ENCODE measurements around the gene CPLX3.

CPLX3 gene

DNA sequence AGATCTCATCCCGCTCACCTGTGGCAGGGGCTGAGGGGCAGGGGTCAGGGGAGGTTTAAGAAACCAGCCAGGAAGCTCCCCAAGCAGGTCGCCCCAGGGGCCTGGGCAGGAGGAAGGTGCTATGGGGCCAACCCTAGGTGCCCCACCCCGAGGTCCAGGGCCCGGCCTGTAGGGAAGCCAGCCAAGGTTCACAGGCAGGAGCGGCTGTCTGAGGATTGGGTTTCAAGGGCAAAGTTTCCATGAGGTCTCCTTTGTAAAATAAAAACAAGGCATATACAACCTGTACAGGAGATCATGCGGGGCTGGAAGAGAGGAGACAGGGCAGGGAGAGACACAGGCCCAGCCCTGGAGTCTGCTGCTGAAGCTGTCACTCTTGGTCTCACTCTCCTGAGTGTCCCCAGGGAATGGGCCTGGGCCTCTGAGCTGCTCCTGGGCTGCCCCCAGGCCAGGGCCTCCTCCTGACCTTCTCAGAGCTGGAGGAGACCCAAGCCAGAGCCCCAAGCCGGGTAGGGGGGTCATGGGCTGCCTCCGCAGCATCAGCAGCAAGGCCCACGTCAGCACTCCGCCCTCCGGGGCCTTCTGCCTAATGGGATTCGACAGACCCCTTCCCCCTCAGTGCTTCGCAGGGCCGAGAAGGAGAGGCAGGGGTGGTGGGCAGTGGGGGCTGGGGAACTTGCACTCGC is 5.5 kb downstream of the CPLX3 start (continued):
- no peak for TF ChIP-seq PATZ1 (CRISPR knock-in tag; IDR thresholded peaks at IDR 0.05; ENCODE audit: borderline replicate concordance)
- TF ChIP-seq, protein P1, sequence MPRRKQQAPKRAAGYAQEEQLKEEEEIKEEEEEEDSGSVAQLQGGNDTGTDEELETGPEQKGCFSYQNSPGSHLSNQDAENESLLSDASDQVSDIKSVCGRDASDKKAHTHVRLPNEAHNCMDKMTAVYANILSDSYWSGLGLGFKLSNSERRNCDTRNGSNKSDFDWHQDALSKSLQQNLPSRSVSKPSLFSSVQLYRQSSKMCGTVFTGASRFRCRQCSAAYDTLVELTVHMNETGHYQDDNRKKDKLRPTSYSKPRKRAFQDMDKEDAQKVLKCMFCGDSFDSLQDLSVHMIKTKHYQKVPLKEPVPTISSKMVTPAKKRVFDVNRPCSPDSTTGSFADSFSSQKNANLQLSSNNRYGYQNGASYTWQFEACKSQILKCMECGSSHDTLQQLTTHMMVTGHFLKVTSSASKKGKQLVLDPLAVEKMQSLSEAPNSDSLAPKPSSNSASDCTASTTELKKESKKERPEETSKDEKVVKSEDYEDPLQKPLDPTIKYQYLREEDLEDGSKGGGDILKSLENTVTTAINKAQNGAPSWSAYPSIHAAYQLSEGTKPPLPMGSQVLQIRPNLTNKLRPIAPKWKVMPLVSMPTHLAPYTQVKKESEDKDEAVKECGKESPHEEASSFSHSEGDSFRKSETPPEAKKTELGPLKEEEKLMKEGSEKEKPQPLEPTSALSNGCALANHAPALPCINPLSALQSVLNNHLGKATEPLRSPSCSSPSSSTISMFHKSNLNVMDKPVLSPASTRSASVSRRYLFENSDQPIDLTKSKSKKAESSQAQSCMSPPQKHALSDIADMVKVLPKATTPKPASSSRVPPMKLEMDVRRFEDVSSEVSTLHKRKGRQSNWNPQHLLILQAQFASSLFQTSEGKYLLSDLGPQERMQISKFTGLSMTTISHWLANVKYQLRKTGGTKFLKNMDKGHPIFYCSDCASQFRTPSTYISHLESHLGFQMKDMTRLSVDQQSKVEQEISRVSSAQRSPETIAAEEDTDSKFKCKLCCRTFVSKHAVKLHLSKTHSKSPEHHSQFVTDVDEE (CRISPR knock-in tag; IDR thresholded peaks at IDR 0.05): no peak

DNA sequence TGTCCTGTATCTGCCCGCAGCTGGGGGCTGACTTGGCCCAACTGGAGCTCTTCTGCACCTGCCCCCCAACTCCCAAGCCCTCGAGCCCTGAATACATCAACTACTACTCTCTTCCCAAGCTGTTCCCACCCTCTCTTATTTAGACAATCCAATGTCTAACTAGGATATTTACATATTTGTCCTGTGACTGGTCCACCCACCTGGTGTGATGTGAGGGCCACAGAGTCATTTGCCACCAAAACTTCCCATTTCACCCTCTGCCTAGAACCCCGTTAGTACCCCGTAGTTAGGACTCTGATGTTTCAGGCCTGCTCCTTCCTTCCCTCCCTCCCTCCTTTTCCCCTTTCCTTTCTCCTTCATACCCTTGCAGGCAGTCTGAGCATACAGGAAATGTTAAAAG is 6.4 kb downstream of the CPLX3 start:
- TF ChIP-seq ZC3H10 (CRISPR knock-in tag; IDR thresholded peaks at IDR 0.05) (no peak), TCF4 (CRISPR knock-in tag; IDR thresholded peaks at IDR 0.05; ENCODE audit: borderline replicate concordance) (no peak), CSDC2 (CRISPR knock-in tag; IDR thresholded peaks at IDR 0.05) (no peak), ZFP30 (CRISPR knock-in tag; IDR thresholded peaks at IDR 0.05) (no peak)
- TF ChIP-seq, protein P2, sequence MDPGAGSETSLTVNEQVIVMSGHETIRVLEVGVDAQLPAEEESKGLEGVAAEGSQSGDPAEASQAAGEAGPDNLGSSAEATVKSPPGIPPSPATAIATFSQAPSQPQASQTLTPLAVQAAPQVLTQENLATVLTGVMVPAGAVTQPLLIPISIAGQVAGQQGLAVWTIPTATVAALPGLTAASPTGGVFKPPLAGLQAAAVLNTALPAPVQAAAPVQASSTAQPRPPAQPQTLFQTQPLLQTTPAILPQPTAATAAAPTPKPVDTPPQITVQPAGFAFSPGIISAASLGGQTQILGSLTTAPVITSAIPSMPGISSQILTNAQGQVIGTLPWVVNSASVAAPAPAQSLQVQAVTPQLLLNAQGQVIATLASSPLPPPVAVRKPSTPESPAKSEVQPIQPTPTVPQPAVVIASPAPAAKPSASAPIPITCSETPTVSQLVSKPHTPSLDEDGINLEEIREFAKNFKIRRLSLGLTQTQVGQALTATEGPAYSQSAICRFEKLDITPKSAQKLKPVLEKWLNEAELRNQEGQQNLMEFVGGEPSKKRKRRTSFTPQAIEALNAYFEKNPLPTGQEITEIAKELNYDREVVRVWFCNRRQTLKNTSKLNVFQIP (CRISPR knock-in tag; IDR thresholded peaks at IDR 0.05; ENCODE audit: borderline replicate concordance, low read depth): no peak
- ATAC-seq: no peak

- ATAC-seq: no peak
- TF ChIP-seq SNAI2 (CRISPR knock-in tag; IDR thresholded peaks at IDR 0.05): no peak
- no peak for TF ChIP-seq BACH2 (CRISPR knock-in tag; IDR thresholded peaks at IDR 0.05; ENCODE audit: borderline replicate concordance)
- TF ChIP-seq GLIS3 (CRISPR knock-in tag; IDR thresholded peaks at IDR 0.05): no peak
- no peak for TF ChIP-seq ZFP30 (CRISPR knock-in tag; IDR thresholded peaks at IDR 0.05)
- TF ChIP-seq ZFP3 (CRISPR knock-in tag; IDR thresholded peaks at IDR 0.05): no peak
- no peak for TF ChIP-seq ZNF8 (CRISPR knock-in tag; IDR thresholded peaks at IDR 0.05)
- no peak for TF ChIP-seq PATZ1 (CRISPR knock-in tag; IDR thresholded peaks at IDR 0.05; ENCODE audit: borderline replicate concordance)
- no peak for TF ChIP-seq OSR1 (CRISPR knock-in tag; IDR thresholded peaks at IDR 0.05)
- TF ChIP-seq TOX (CRISPR knock-in tag; IDR thresholded peaks at IDR 0.05; ENCODE audit: borderline replicate concordance): no peak
- TF ChIP-seq ARNTL (CRISPR knock-in tag; IDR thresholded peaks at IDR 0.05; ENCODE audit: borderline replicate concordance, low read depth): no peak
- TF ChIP-seq CSDC2 (CRISPR knock-in tag; IDR thresholded peaks at IDR 0.05): no peak
- TF ChIP-seq CREB5 (CRISPR knock-in tag; IDR thresholded peaks at IDR 0.05; ENCODE audit: low read depth): no peak
- no peak for TF ChIP-seq ISL1 (CRISPR knock-in tag; IDR thresholded peaks at IDR 0.05)
- no peak for TF ChIP-seq TCF4 (CRISPR knock-in tag; IDR thresholded peaks at IDR 0.05; ENCODE audit: borderline replicate concordance)
- no peak for TF ChIP-seq PPARA (CRISPR knock-in tag; IDR thresholded peaks at IDR 0.05; ENCODE audit: borderline replicate concordance)
- TF ChIP-seq ZC3H10 (CRISPR knock-in tag; IDR thresholded peaks at IDR 0.05): no peak
- TF ChIP-seq ESRRG (CRISPR knock-in tag; IDR thresholded peaks at IDR 0.05): no peak
- no peak for TF ChIP-seq ZNF70 (CRISPR knock-in tag; IDR thresholded peaks at IDR 0.05)
- no peak for TF ChIP-seq RARB (CRISPR knock-in tag; IDR thresholded peaks at IDR 0.05)
These were observed 7.1 kb downstream of the CPLX3 start for GRCh38 chr15:74833376-74834107.
